Thymus (tissue), 11 donors: ENCODE data around the gene PRKCZ. TPM values are rescaled to one million over a fixed set of nuclear protein-coding genes. Genes with fewer than 3 reads are reported as not detected.
A peak's percentile ranks its signal among the peaks of the same experiment; 100 is the strongest.

Source experiments
- DNase-seq, 9 donors: peaks; one replicate each; pipeline ENCODE4 v3.0.0-alpha.2; 2013; ENCODE audit warnings: low spot score in 9 of 9, low read depth in 6 of 9, missing footprints in 1 of 9
- H3K27ac ChIP-seq, 2 donors: one replicate each; pipeline ENCODE4 v1.5.1; 2013; ENCODE audit warnings: control low read depth in 1 of 2, low read depth in 1 of 2, low read length in 1 of 2, mild to moderate bottlenecking in 1 of 2, moderate library complexity in 1 of 2
- H3K27me3 ChIP-seq, 2 donors: one replicate each; pipeline ENCODE4 v1.5.1; 2013; ENCODE audit warnings: low read length in 1 of 2; ENCODE audit not compliant: control insufficient read depth in 2 of 2, insufficient read depth in 1 of 2
- H3K36me3 ChIP-seq, 2 donors: one replicate each; pipeline ENCODE4 v1.5.1; 2013; ENCODE audit warnings: low read length in 1 of 2, mild to moderate bottlenecking in 1 of 2, moderate library complexity in 1 of 2; ENCODE audit not compliant: control insufficient read depth in 2 of 2, insufficient read depth in 2 of 2
- H3K4me1 ChIP-seq, 2 donors: one replicate each; pipeline ENCODE4 v1.5.1; 2013; ENCODE audit warnings: low read length in 2 of 2; ENCODE audit not compliant: control insufficient read depth in 2 of 2, insufficient read depth in 2 of 2
- H3K4me3 ChIP-seq, 2 donors: one replicate each; pipeline ENCODE4 v1.5.1; 2013; ENCODE audit warnings: low read length in 2 of 2, control low read depth in 1 of 2, mild to moderate bottlenecking in 1 of 2
- H3K9me3 ChIP-seq, 2 donors: one replicate each; pipeline ENCODE4 v1.5.1; 2013; ENCODE audit warnings: low read length in 1 of 2, mild to moderate bottlenecking in 1 of 2; ENCODE audit not compliant: control insufficient read depth in 2 of 2, insufficient read depth in 1 of 2
- WGBS: extraction: QIAGEN DNeasy Blood & Tissue Kit; methylation state at CpG from one replicate; pipeline ENCODE4 v1.1.7; 2013; 5-methylcytosine and 5-hydroxymethylcytosine counted together
- polyA plus RNA-seq: library from polyadenylated mRNA; stranded (reverse); fragments of 200-250 nt; gene quantifications from one replicate; pipeline ENCODE4 v1.2.3, GENCODE V29; 2013
- total RNA-seq: library from RNA; stranded (reverse); fragments of 120-200 nt; gene quantifications from one replicate; pipeline ENCODE4 v1.2.4, GENCODE V29; 2013
- donor health status: healthy.

Gene PRKCZ
- total and polyA plus RNA-seq, 2 donors: 7.6 to 30.6 TPM

DNA sequence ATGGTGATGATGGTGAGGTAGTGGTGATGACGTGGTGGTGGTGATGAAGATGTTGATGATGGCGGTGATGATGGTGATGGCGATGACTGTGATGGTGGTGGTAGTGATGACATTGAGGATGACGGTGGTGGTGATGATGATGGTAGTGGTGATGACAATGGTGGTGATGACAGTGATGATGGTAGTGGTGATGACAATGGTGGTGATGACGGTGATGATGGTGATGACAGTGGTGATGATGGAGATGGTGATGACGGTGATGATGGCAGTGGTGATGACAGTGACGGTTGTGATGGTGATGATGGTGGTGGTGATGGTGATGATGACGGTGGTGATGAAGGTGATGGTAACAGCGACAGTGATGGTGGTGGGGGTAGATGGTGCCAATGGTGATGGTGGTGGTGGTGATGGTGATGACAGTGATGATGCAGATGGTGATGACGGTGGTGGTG lies 105.0 kb downstream of the PRKCZ start:
- Histone ChIP-seq H3K27me3 (no peaks in the 10 kb centered on the region), H3K27ac (no peak overlapping the region), H3K4me3 (no peak overlapping the region), H3K4me1 (peaks cover 22 to 59% of the 10 kb centered on the region in 2 donors), H3K36me3 (no peaks in the 10 kb centered on the region), H3K9me3 (no peaks in the 10 kb centered on the region)
- DNase-seq: no peak
- 99% methylated on average over 10 of the region's 10 CpGs for WGBS

GRCh38 chr1:2155788-2156187 lies 105.6 kb downstream of the PRKCZ start:
- no peak for DNase-seq
- Histone ChIP-seq H3K4me3 (no peak overlapping the region), H3K4me1 (peaks cover 22 to 59% of the 10 kb centered on the region in 2 donors), H3K36me3 (no peaks in the 10 kb centered on the region), H3K9me3 (no peaks in the 10 kb centered on the region), H3K27me3 (no peaks in the 10 kb centered on the region), H3K27ac (no peak overlapping the region)
- 92% methylated on average over 6 of the region's 6 CpGs for WGBS

DNA sequence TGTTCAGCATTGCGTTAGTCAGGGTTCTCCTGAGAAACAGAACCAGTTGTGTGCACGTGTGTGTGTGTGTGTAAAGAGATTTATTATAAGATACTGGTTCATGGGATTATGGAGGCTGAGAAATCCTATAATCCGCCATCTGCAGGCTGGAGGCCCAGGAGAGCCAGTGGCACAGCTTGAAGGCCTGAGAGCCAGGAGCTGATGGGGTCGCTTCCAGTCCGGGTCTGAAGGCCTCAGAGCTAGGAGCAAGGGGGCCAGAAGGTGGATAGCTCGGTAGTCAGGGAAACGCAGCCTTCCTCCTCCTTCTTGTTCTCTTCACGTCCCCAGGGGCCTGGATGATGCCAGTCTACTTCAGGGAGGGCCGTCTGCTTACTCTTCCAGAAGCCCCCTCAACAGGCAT lies 106.7 kb downstream of the PRKCZ start:
- no peaks in the 10 kb centered on the region for H3K9me3 ChIP-seq
- peaks cover 19 to 59% of the 10 kb centered on the region in 2 donors for H3K4me1 ChIP-seq
- H3K36me3 ChIP-seq: no peaks in the 10 kb centered on the region
- no peaks in the 10 kb centered on the region for H3K27me3 ChIP-seq
- 94% methylated on average over 9 of the region's 9 CpGs for WGBS
- DNase-seq: no peak
- no peak overlapping the region for H3K4me3 ChIP-seq
- no peak overlapping the region for H3K27ac ChIP-seq

DNA sequence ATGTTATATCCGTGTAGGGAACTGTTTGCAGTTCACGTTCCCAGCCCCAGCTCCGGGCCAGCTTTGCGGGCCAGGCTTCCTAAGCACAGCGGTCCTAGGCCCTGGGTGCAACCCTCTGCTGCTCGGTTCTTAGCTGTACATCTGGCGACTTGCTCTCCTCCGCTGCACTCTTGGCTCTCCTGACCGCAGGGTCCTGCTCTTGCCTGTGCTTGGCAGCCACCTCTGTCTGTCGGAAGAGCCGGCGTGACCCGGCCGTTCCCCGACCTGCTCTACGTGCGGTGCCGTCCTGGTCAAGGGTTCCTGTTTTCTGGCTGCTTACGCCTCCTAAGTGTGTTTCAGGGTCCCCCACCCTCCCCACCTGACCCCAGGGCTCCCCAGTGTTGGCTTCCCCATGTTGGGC lies 107.6 kb downstream of the PRKCZ start:
- H3K36me3 ChIP-seq: no peaks in the 10 kb centered on the region

DNA sequence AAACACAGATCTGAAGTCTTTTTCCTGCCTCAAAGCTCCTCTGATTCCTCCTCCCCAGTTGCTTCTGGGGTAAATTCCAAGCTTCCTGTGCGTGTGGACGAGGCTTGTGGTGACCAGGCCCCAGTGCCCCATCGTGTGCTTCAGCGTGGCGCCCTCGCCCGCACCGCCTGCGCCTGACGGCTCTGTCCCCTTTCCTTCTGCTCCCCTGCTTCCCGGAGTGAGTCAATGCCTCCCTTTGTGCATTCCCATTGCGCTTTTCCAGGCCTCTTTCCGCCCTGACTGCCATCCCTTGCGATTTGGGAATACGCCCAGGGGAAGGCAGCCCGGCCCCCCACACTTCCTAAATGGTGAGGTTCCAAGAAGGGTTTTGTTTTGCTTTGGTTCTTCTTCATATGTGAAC lies 108.1 kb downstream of the PRKCZ start:
- Histone ChIP-seq H3K36me3 (no peaks in the 10 kb centered on the region), H3K9me3 (peaks cover 0 to 3% of the 10 kb centered on the region in 2 donors)

More for the DNA sequence above, 107.6 kb downstream of the PRKCZ start:
- Histone ChIP-seq H3K4me1 (peaks cover 16 to 55% of the 10 kb centered on the region in 2 donors), H3K27ac (no peak overlapping the region), H3K27me3 (no peaks in the 10 kb centered on the region), H3K9me3 (no peaks in the 10 kb centered on the region), H3K4me3 (no peak overlapping the region)
- 95% methylated on average over 19 of the region's 19 CpGs for WGBS
- no peak for DNase-seq

DNA sequence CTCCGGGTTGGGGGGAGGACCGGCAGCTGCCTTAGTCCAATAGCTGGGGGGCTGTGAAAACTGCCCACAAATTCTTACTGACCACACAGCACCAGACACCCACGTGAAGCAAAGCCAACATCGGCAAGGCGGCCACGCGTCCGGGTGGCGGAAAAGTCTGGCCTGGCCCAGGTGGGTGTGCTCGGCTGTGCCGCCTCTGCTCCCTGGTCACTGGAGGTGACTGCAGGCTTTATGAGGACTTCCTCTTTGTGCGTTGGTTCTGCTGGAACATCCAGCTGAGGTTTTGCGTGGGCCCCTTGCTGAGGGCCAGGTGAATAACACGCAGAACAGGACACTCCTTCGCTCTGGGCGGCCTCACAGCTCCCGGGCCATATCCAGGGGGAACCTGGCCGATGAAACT lies 108.9 kb downstream of the PRKCZ start:
- no peaks in the 10 kb centered on the region for H3K36me3 ChIP-seq
- H3K27ac ChIP-seq: peak overlapping the region; percentile 4 to 15
- H3K4me3 ChIP-seq: no peak overlapping the region
- no peaks in the 10 kb centered on the region for H3K27me3 ChIP-seq
- no peak for DNase-seq
- peaks cover 0 to 12% of the 10 kb centered on the region in 2 donors for H3K9me3 ChIP-seq
- peaks cover 7 to 46% of the 10 kb centered on the region in 2 donors for H3K4me1 ChIP-seq
- WGBS: 92% methylated on average over 18 of the region's 18 CpGs

More for the DNA sequence above, 108.1 kb downstream of the PRKCZ start:
- H3K4me3 ChIP-seq: no peak overlapping the region
- H3K4me1 ChIP-seq: peaks cover 13 to 54% of the 10 kb centered on the region in 2 donors
- WGBS: 95% methylated on average over 16 of the region's 16 CpGs
- H3K27me3 ChIP-seq: no peaks in the 10 kb centered on the region
- DNase-seq: no peak
- no peak overlapping the region for H3K27ac ChIP-seq

DNA sequence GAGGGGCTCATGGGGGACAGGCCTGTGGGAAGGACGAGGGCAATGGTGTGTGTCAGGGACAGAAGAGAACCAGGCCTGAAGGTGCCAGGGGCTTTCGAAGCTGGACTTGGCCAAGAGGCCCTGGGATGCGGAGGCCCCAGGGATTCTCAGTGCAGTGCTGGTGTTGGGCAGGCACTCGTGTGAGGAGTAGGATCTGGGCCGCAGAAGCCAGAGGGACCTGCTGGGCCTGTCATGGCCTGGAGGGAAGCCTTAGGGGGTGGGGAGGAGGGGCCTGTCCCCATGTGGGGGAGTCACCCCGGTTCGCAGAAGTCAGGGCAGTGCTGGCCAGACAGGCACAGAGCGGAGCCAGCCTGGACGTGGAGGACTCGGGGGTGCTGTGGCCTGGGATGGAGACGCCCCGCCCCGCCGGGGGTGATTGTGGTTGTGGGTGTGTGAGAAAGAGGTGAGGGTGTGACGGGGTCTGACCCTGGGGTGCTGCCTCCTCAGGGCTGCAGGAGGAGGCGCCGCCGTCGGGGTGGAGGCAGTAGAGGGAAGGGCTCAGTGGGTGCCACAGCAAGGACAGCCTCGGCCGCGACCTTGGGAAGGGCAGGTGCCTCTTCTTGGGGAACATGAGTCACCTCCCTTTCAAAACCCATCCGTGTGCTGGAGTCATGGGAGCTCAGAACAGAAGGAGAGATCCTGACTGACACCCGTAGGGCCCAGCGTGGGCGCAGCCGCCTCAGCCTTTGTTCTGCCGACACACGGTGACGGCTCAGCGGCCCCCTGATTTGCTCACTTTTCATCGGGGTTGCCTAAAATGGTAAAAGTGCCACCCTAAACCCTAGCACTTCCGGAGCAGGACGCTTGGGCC lies 110.5 kb downstream of the PRKCZ start:
- Histone ChIP-seq H3K4me3 (no peak overlapping the region), H3K27me3 (no peaks in the 10 kb centered on the region), H3K36me3 (no peaks in the 10 kb centered on the region), H3K27ac (peak overlapping the region in 1 of 2 donors; percentile 53), H3K4me1 (peaks cover 6 to 41% of the 10 kb centered on the region in 2 donors), H3K9me3 (peaks cover 0 to 15% of the 10 kb centered on the region in 2 donors)
- WGBS: 95% methylated on average over 34 of the region's 34 CpGs
- no peak for DNase-seq

- Histone ChIP-seq H3K27me3 (no peaks in the 10 kb centered on the region), H3K27ac (no peak overlapping the region), H3K9me3 (peaks cover 0 to 15% of the 10 kb centered on the region in 2 donors), H3K36me3 (no peaks in the 10 kb centered on the region), H3K4me1 (peaks cover 0 to 33% of the 10 kb centered on the region in 2 donors), H3K4me3 (no peak overlapping the region)
- WGBS: 95% methylated on average over 7 of the region's 7 CpGs
- DNase-seq: peak in 1 of 9 donors; percentile 33
Observed at GRCh38 chr1:2163205-2163604, 113.0 kb downstream of the PRKCZ start.

GRCh38 chr1:2165646-2166045 lies 115.4 kb downstream of the PRKCZ start:
- no peak overlapping the region for H3K4me3 ChIP-seq
- H3K36me3 ChIP-seq: no peaks in the 10 kb centered on the region
- WGBS: 97% methylated on average over 19 of the region's 19 CpGs
- no peaks in the 10 kb centered on the region for H3K27me3 ChIP-seq
- DNase-seq: no peak
- H3K27ac ChIP-seq: no peak overlapping the region
- peaks cover 0 to 22% of the 10 kb centered on the region in 2 donors for H3K4me1 ChIP-seq
- peaks cover 0 to 15% of the 10 kb centered on the region in 2 donors for H3K9me3 ChIP-seq
